Stimulated activated CD4-positive, alpha-beta T cell treated with anti-CD3 and anti-CD28 coated beads, TNF-alpha, amount 100 ng/mL, for 1 hour (primary cell): ENCODE measurements around the gene GFPT1.
"Not testable (repeated sequence)": the region's sequence is repeated elsewhere in the genome, so short reads cannot be mapped to it uniquely, and the experiment has no call there.

Experiments used
- DNase-seq, 3 donors: peaks; one replicate each; pipeline ENCODE4 v3.0.0-alpha.2; 2020; ENCODE audit warnings: low read depth in 3 of 3, low spot score in 1 of 3

The GFPT1 gene

GRCh38 chr2:69386789-69387734 is at the start of gene GFPT1:
TSS of gene GFPT1 (minus strand) at chr2:69387227. CDS start at chr2:69387071, 156 bp downstream.
- peak; percentile 71 to 91 (median 80) for DNase-seq

DNA sequence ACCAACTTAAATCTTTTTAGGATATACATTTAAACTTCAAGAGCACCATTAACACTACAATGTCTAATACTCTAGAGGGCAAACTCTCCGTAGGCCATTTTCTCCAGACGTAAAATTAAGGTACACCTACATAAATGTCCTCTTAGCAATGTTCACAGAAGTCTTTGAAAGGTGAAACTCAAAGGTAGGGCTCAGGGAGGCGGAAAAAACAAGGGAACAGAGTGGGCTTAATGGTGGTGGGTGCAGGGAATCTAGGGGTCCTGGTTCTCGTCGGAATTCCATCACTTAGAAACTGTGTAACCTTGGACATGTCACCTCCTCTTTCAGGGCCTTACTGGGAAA is 49.5 kb upstream of the GFPT1 start:
- no peak for DNase-seq

- DNase-seq = no peak
Measured at GRCh38 chr2:69434753-69435152, 47.7 kb upstream of the GFPT1 start.

GRCh38 chr2:69429491-69430183 is 42.6 kb upstream of the GFPT1 start:
- DNase-seq = no peak

DNA sequence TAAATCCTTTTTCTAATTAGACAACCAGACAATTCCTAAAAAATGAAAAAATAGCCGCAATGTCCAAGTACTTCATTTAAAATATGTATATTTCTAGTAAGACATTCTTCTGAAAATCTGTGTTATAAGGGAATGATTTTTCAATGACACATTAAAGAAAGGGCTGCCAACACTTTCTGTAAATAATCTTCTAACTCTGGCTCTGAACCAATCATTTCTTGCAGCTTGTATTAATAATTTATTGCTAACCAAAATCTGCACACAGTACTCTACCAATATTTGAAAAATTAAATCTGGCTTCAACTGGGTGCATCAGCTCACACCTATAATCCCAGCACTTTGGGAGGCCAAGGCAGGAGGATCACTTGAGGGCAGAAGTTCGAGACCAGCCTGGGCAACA is 42.0 kb upstream of the GFPT1 start:
- no peak for DNase-seq

GRCh38 chr2:69424419-69424818 is 37.4 kb upstream of the GFPT1 start:
- DNase-seq = no peak

GRCh38 chr2:69422198-69422597 is 35.2 kb upstream of the GFPT1 start:
- DNase-seq = no peak

GRCh38 chr2:69419111-69419510 is 32.1 kb upstream of the GFPT1 start:
- not testable (repeated sequence) for DNase-seq

GRCh38 chr2:69416147-69416546 is 29.1 kb upstream of the GFPT1 start:
- no peak for DNase-seq

- DNase-seq = no peak
Measured at GRCh38 chr2:69411120-69411519, 24.1 kb upstream of the GFPT1 start.

GRCh38 chr2:69405306-69405705 is 18.3 kb upstream of the GFPT1 start:
- DNase-seq = no peak

DNA sequence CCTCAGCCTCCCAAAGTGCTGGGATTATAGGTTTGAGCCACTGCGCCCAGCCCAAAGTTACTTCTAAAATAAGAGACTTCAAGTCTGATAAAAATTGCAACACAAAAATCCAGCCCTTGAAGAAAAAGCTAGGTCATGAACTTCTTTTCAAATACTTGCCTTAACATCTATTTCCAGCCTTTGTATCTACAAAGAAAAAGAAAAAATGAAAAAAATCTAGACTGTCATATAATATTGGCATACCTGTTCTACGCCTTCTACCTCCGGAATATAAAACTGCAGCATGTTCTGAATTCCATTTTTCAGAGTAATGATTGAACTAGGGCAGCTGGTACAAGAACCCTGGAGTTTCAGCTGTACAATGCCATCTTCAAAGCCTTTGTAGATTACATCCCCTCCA is 13.1 kb upstream of the GFPT1 start:
- DNase-seq = no peak

DNA sequence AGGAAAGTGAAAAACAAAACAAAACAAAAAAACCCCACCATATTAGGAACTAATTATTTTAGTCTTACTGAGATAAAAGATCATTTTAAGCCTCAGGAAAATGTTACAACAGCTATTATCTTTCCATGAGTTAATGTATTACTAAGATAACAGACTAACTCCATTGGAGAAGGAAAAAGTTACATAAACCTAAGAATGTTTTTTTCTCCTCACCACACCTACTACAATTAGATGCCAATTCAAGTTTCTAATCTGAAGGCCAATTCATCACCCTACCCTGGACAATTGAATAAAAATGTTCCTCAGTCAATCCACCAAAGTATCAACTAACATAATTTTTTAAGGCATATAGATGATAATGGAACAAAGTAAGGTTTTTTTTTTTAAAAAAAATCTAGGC is 10.2 kb upstream of the GFPT1 start:
- DNase-seq = no peak

GRCh38 chr2:69395866-69396265 is 8.8 kb upstream of the GFPT1 start:
- no peak for DNase-seq

GRCh38 chr2:69393963-69394362 is 6.9 kb upstream of the GFPT1 start:
- no peak for DNase-seq

GRCh38 chr2:69390471-69390870 is 3.4 kb upstream of the GFPT1 start:
- no peak for DNase-seq

DNA sequence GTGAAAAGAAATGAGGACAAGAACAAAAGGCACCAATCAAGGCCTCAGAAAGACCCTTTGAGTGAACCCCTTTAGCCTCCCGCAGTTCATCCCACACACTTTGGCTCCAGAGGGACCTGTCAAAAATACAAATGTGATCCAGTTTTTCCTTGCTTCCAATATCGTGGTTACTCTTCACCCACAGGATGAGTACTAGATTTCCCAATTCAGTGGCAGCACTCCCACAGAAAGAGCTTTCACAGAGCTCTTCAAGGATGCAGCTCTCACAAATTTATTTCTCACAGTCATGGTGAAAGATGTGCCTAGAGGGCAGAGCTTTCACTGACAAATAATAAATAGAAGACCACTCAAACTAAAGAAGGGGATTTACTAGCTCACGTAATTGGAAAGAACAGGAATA is 3.0 kb upstream of the GFPT1 start:
- DNase-seq = no peak

GRCh38 chr2:69389271-69389670 is 2.2 kb upstream of the GFPT1 start:
- DNase-seq = no peak

DNA sequence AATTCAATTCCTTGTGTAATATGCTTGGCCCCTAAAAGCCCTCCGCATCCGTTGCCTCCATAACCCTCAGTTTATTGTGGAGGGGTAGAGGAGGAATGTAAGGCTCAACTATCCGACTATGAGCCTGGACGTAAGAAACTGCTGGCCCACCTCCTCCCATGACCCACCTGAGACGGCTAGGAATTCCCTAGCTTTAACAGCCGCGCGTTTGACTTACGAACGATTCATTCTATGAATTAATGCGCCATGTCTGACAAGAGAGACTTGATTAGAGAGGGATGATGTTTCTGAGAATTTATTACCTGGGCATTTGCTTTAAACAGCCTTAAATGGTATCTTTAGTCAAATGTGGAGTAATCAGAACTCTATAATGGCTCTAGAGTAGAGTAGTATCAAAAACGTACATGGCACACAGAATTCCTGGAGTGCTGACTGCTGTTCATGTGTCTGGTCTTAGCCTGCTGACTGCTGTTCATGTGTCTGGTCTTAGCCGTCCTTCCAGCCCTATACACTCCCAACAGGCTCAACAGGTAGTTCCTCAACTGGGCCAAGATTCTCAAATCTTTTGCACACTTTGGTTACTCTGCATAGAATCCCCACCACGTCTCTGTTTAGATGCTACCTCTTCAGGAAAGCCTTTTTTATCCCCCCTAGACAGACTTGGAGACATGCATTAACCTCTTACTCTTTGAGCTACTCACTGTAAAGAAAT is 899 bp upstream of the GFPT1 start:
- DNase-seq = no peak

- no peak for DNase-seq
Measured at GRCh38 chr2:69386360-69386759, 667 bp downstream of the GFPT1 start.

GRCh38 chr2:69385443-69386151 is 1.4 kb downstream of the GFPT1 start:
- DNase-seq = no peak
